NCI-H1417 (cell line): ENCODE data around the gene RUVBL2.
"Not testable (repeated sequence)": the region's sequence is repeated elsewhere in the genome, so short reads cannot be mapped to it uniquely, and the experiment has no call there.

Source experiments
- DNase-seq, 3 experiments: peaks; one replicate each; lab custom pipeline; 2025; lab: John Stamatoyannopoulos, UW

RUVBL2 gene

GRCh38 chr19:49049834-49050233, 56.1 kb downstream of the RUVBL2 start:
- not testable (repeated sequence) for DNase-seq

- not testable (repeated sequence) for DNase-seq
Measured at GRCh38 chr19:49050376-49051033, 56.8 kb downstream of the RUVBL2 start.

GRCh38 chr19:49056101-49056901, 62.6 kb downstream of the RUVBL2 start:
- peak in 2 of 3 experiments; percentile 49 to 64 for DNase-seq

- not testable (repeated sequence) for DNase-seq
Measured at GRCh38 chr19:49056902-49057596, 63.4 kb downstream of the RUVBL2 start.

- DNase-seq = peak in 2 of 3 experiments; percentile 28 to 61
Measured at GRCh38 chr19:49057636-49058234, 64.0 kb downstream of the RUVBL2 start, which contains the start of gene CGB7. CGB7 (minus strand) TSS chr19:49057749; CDS start chr19:49055375, 2,374 bp downstream.

- DNase-seq = no peak
Measured at GRCh38 chr19:49058562-49058961, 64.9 kb downstream of the RUVBL2 start.

GRCh38 chr19:49059053-49059452, 65.4 kb downstream of the RUVBL2 start:
- DNase-seq = no peak

- no peak for DNase-seq
Measured at GRCh38 chr19:49061000-49061399, 67.3 kb downstream of the RUVBL2 start.

- no peak for DNase-seq
Measured at GRCh38 chr19:49061445-49061844, 67.8 kb downstream of the RUVBL2 start.

GRCh38 chr19:49064029-49064629, 70.4 kb downstream of the RUVBL2 start:
- DNase-seq = no peak

- DNase-seq = peak in 1 of 3 experiments; percentile 9
Measured at GRCh38 chr19:49064768-49065611, 71.3 kb downstream of the RUVBL2 start, which contains the start of gene NTF4. NTF4 (minus strand) TSS chr19:49064818; CDS start chr19:49061997, 2,821 bp downstream.
